OCI-LY1 (cell line): ENCODE data around the gene XPR1.

ENCODE experiments used
- EZH2 ChIP-seq: fragments of 200-600 bp; sonication (generic), shearing (Covaris generic); IDR thresholded peaks from 2 replicates; pipeline ENCODE4 v1.8.0; 2017; ENCODE audit warnings: borderline replicate concordance, mixed run types, mild to moderate bottlenecking, antibody characterized with exemption, low read length, moderate library complexity, mixed read lengths
- TF ChIP-seq, protein P1 (sequence below): fragments of 200-600 bp; sonication (generic), shearing (Covaris generic); IDR thresholded peaks from 2 replicates; pipeline ENCODE4 v1.5.1; 2017; ENCODE audit warnings: mild to moderate bottlenecking, antibody characterized with exemption, low read length, moderate library complexity, mixed read lengths

DNA sequence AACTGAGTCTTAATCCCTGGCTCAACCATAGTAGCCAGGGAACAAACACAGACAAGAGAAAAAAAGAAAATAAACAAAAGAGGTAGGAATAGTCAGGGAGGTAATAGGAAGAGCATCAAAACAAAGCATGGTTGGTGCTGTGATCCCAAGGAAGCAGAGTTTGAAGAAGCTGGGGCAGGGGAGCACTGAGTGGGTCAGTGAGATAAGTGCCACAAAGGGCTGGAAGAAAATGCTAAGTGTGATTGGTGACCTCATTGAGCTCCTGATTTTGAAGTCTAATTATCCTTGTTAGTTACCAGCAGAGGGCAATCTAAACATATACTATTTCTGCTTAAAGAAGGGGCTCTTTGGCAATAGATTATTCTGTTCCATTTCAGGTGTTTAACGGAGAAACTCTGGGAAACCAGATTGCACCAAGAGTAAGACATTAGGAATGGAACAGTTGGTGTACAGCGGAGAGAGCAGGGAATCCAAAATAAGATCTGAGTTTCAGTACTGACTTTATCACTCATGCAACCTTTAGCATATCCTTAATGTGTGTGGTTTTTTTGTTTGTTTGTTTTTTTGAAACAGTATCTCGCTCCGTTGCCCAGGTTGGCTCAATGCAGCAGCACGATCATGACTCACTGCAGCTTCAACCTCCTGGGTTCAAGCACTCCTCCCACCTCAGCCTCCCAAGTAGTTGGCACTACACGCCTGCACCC is 250.1 kb downstream of the XPR1 start:
- TF ChIP-seq, protein P1, sequence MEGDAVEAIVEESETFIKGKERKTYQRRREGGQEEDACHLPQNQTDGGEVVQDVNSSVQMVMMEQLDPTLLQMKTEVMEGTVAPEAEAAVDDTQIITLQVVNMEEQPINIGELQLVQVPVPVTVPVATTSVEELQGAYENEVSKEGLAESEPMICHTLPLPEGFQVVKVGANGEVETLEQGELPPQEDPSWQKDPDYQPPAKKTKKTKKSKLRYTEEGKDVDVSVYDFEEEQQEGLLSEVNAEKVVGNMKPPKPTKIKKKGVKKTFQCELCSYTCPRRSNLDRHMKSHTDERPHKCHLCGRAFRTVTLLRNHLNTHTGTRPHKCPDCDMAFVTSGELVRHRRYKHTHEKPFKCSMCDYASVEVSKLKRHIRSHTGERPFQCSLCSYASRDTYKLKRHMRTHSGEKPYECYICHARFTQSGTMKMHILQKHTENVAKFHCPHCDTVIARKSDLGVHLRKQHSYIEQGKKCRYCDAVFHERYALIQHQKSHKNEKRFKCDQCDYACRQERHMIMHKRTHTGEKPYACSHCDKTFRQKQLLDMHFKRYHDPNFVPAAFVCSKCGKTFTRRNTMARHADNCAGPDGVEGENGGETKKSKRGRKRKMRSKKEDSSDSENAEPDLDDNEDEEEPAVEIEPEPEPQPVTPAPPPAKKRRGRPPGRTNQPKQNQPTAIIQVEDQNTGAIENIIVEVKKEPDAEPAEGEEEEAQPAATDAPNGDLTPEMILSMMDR: peak; percentile 64; the same call in 1 of the 2 replicates
- TF ChIP-seq EZH2: no peak
